SK-MEL-5 (cell line): Measurements from ENCODE around the gene PLEKHH1. TPM values are rescaled to one million over a fixed set of nuclear protein-coding genes. Genes with fewer than 3 reads are reported as not detected.

Experiments used
- DNase-seq: peaks from one replicate; pipeline ENCODE4 v3.0.0-alpha.2; 2016; ENCODE audit warnings: low read depth, low spot score
- in situ Hi-C: cut with HindIII; loops from 2 replicates; pipeline ENCODE4 v1.10.0; 2016; ENCODE audit warnings: low sequenced_read_pairs, high pct_unique_total_duplicates, low pct_unique_long_range_greater_than_20kb
- total RNA-seq: library from RNA; depleted of rRNA; stranded (reverse); fragments of >200 nt; shearing (Covaris generic); gene quantifications from 2 replicates; pipeline ENCODE4 v1.2.3, GENCODE V29; 2014

PLEKHH1 gene
- total RNA-seq, 1 experiment from 2014 or later: 143 TPM

GRCh38 chr14:67571991-67572323 lies 38.9 kb downstream of the PLEKHH1 start:
- in situ Hi-C loops: no loop called here
- no peak for DNase-seq

DNA sequence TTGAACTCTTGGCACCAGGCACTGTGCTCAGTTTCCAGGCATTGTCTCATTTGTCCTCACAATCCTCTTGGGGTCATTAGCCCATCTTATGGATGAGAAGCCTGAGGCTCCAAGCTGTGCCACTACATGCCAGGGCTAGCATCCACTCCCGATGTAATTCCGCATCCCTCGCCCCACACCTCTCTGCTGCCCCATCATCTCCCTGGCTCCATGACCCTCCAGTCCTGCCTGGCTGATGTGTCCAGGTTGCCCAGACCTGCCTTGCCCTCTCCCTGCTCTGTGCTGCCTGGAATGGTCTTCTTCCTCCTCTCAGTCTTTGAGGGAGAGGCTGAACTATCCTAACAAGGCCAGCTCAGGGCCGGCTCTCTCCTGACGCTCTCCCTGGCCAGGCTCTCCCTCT lies 39.5 kb downstream of the PLEKHH1 start:
- in situ Hi-C loops: no loop called here
- no peak for DNase-seq

GRCh38 chr14:67573228-67574010 lies 40.3 kb downstream of the PLEKHH1 start:
- no peak for DNase-seq

DNA sequence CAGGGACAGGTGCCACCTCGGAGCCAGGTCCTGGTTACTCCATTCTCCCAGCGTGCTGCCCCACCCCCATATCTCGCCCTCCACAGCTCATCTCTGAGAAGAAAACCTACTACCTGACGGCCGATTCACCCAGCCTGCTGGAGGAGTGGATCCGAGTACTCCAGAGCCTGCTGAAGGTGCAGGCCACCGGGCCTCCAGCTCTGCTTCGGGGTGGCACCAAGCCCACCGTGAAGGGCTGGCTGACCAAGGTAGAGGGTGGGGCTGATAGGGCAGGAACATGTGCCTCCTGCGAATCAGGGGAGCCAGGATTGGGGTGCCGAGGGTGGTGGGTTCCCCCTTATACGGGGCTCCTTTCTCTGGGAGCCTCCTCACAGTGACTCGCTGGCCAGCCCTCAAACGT lies 41.1 kb downstream of the PLEKHH1 start:
- in situ Hi-C loops: no loop called here
- DNase-seq: no peak

More at GRCh38 chr14:67573228-67574010, 40.3 kb downstream of the PLEKHH1 start:
- in situ Hi-C loops: no loop called here

DNA sequence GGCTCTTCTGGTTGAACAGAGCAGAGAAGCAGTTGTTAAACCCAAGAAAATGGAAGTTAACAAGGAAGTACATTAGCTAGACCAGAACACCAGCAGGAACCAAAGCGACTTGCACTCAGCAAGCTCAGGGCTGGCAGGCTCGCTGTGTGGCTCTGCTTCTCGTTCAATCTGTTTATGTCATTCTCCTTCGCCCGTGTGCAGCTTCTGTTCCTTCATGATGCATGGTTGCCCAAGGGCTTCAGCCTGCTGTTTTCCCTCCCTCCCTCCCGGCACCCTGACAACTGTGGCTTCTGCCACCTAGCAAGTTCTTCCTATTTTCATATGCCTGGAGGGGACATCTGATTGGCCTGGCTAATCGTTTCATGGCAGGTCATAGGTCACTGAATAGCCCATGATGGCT lies 41.7 kb downstream of the PLEKHH1 start:
- in situ Hi-C loops: no loop called here
- no peak for DNase-seq

GRCh38 chr14:67575684-67576083 lies 42.6 kb downstream of the PLEKHH1 start:
- in situ Hi-C loops: no loop called here
- DNase-seq: no peak

DNA sequence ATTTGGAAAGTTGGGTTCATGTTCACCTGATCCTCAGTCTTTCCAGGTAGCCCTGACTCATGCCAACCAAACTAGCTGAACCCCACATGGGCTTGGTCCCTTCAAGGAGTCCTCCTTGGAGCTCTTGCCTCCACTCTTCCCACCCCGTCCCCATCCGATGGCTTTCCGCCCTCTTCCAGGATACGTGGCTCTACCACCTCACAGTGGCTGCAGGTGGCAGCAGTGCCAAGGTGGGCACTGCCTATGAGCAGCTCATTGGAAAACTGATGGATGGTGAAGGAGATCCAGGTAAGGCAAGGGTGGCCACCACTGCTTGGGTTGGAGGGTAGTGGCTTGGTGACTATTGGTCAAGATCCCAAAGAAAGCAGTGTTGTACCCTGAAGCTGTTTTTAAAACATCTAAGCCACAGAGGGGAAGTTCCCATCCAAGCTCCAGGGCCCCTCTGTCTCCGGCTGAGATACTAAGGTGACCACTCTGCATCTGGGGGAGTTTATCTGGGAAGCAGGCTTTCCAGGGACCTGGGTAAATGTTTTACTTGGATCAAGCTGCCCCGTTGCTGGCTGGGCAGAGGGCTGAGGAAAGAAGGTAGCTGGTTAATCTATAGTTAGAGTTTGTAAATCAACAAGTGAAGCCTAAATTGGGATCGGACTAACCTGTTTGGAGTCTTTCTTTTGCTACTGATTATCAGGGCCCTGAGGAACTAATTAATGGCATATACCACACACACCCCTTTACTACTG lies 43.3 kb downstream of the PLEKHH1 start:
- in situ Hi-C loops: no loop called here
- no peak for DNase-seq

DNA sequence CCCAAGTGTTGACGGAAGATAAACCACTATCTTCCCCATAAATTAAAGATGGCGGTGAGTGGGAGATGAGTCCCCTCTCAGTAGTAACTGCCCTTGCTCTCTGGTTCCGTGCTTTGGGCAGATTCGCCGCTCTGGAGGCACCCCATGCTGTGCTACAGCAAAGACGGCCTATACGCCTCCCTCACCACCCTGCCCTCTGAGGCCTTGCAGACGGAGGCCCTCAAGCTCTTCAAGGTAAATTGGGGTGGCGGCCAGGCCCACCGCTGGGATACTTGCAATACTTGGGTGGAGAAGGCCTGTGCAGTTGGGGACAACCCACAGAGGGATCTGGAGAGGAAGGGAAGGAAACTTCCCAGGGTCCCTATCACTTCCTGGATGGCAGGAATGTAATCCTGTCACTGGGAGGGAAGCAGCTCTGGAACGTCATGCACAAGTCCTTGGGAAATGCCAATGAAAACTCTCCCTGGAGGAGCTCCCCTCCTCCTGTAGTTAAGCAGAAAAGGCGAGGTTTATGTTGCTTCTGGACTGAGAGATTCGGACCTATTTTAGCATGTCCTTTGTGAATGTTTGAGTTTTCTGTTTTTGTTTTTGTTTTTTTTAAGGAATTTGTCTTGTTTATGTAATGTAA lies 44.2 kb downstream of the PLEKHH1 start:
- no peak for DNase-seq
- in situ Hi-C loops: no loop called here

GRCh38 chr14:67577909-67578749 lies 45.0 kb downstream of the PLEKHH1 start:
- in situ Hi-C loops: no loop called here
- no peak for DNase-seq

DNA sequence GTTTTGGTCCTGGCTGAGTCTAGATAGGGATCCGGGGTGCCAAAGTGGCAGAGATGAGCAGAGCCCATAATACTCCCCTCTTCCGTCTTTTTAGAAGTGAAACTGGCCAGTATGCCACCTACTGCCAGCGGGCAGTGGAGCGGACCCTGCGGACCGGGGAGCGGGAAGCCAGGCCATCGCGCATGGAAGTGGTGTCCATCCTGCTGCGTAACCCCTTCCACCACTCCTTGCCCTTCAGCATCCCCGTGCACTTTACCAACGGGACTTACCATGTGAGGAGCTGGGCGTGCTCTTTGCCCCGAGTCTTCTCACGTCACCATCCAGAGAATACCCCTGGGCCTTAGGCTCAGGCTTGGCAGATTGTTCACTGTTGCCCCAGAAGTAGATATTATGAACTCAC lies 46.0 kb downstream of the PLEKHH1 start:
- DNase-seq: no peak
- in situ Hi-C loops: no loop called here

DNA sequence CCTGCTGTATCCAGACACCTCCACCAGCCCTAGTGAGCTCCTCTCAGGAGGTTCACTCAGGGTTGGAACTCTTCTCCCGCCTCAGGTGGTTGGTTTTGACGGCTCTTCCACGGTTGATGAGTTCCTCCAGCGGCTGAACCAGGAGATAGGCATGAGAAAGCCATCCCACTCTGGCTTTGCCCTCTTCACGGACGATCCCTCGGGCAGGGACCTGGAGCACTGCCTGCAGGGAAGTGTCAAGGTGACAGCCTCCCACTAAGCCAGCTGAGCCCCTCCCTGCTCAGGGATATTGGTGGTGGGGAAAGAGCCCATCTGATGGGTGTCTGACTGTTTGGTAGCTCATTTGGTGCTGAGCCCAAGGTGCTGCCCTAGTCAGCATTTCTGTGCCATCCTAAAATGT lies 46.5 kb downstream of the PLEKHH1 start:
- in situ Hi-C loops: no loop called here
- no peak for DNase-seq

DNA sequence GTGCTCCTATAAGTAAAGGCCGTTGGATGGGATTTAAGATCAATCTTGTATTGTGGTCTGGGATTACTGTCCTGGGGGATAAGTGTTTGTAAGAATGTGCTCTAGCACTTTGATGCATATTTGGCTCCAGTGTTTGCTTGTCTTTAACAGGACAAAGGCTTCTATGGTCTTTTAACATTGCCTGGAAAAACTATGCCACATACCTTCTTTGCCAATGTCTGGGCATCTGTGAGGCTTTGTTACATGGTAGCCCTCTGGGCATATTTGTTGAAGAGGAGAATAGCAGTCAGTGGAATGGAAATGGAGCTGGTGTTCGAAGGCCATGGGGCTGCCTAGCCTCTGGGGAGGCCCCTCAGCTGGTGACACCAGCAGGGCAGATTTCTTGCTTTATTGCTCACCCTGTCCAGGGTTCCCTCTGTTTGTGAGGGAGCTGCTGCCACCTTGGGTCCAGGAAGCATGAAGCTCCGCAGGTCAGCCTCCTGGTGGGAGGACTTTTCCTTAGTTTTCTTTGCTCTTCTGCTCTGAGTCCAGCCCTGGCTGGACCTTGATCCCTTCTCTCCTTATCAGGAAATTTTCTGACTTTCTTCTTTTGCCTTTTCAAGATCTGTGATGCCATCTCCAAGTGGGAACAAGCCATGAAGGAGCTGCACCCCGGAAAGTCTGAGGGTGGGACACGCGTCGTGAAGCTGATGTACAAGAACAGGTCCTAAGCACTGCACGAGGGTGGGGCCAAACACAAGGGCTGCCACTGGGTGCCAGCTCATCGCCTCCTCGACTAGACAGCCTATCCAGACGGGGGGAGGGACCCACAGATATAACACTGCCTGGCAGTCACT lies 47.5 kb downstream of the PLEKHH1 start:
- DNase-seq: peak; percentile 69
- in situ Hi-C loops: no loop called here

DNA sequence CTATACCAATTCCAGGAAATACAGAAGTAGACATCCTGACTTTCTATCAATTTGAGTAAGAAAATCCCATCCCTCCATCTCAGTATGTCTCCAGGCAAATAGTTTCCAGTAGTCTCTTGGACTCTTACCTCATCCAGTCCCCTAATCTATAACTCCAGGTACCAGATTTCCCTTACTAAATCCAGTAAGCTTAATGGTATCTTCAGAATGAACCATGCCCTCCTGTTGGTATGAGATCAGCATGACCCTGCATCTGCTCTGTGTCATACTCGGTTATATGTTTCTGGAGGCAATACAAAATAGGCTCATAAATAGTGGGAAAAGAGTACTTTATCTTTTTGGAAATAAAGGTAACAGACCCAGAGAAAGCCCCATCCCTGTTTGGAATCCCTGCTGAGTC lies 48.6 kb downstream of the PLEKHH1 start:
- DNase-seq: no peak
- in situ Hi-C loops: no loop called here

- in situ Hi-C loops: no loop called here
- no peak for DNase-seq
Measured at GRCh38 chr14:67582061-67582460, 49.0 kb downstream of the PLEKHH1 start.

- in situ Hi-C loops: no loop called here
- peak; percentile 61 for DNase-seq
Measured at GRCh38 chr14:67583711-67584644, 50.9 kb downstream of the PLEKHH1 start.

DNA sequence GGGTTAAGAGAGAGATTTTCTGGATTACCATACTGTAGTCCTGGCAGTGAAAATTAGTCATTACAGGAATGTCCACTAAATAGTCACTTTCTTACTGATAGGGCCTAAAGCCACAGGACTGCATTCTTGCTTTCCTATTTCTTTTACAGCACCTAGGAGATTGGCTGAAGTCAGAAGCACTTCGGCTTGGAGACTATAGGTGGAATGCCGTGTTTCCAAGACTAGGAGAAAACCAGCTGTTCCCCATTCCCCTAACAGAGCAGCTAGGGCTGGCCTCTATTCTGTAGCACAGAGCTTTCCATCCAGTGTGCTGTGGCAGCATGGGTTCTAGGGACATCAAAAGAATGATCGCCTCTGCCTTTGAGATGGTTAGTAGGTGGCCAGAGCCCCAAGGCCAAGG lies 51.9 kb downstream of the PLEKHH1 start:
- in situ Hi-C loops: no loop called here
- no peak for DNase-seq
